ENCODE measurements around the gene TTC17. TPM values are rescaled to one million over a fixed set of nuclear protein-coding genes. Genes with fewer than 3 reads are reported as not detected.
"Not testable (repeated sequence)": the region's sequence is repeated elsewhere in the genome, so short reads cannot be mapped to it uniquely, and the experiment has no call there.

The TTC17 gene
- total RNA-seq, 1 experiment from 2014 or later: 80.1 TPM

GRCh38 chr11:43377389-43377788 is 18.7 kb downstream of the TTC17 start:
- in situ Hi-C loops (cut with HindIII; ENCODE audit: low pct_unique_long_range_greater_than_20kb, low sequenced_read_pairs): no loop called here
- DNase-seq (ENCODE audit: low read depth, low spot score): no peak

- DNase-seq (ENCODE audit: low read depth, low spot score): no peak
- in situ Hi-C loops (cut with HindIII; ENCODE audit: low pct_unique_long_range_greater_than_20kb, low sequenced_read_pairs): no loop called here
These were observed 20.2 kb downstream of the TTC17 start for GRCh38 chr11:43378897-43379296.

GRCh38 chr11:43381802-43382201 is 23.1 kb downstream of the TTC17 start:
- no peak for DNase-seq (ENCODE audit: low read depth, low spot score)
- in situ Hi-C loops (cut with HindIII; ENCODE audit: low pct_unique_long_range_greater_than_20kb, low sequenced_read_pairs): no loop called here

- in situ Hi-C loops (cut with HindIII; ENCODE audit: low pct_unique_long_range_greater_than_20kb, low sequenced_read_pairs): no loop called here
- DNase-seq (ENCODE audit: low read depth, low spot score): no peak
These were observed 23.9 kb downstream of the TTC17 start for GRCh38 chr11:43382614-43383013.

GRCh38 chr11:43384393-43384792 is 25.7 kb downstream of the TTC17 start:
- in situ Hi-C loops (cut with HindIII; ENCODE audit: low pct_unique_long_range_greater_than_20kb, low sequenced_read_pairs): no loop called here
- DNase-seq (ENCODE audit: low read depth, low spot score): no peak

- no peak for DNase-seq (ENCODE audit: low read depth, low spot score)
- in situ Hi-C loops (cut with HindIII; ENCODE audit: low pct_unique_long_range_greater_than_20kb, low sequenced_read_pairs): no loop called here
These were observed 34.0 kb downstream of the TTC17 start for GRCh38 chr11:43392713-43393112.

- in situ Hi-C loops (cut with HindIII; ENCODE audit: low pct_unique_long_range_greater_than_20kb, low sequenced_read_pairs): no loop called here
- DNase-seq (ENCODE audit: low read depth, low spot score): no peak
These were observed 35.1 kb downstream of the TTC17 start for GRCh38 chr11:43393765-43394355.

- no peak for DNase-seq (ENCODE audit: low read depth, low spot score)
- in situ Hi-C loops (cut with HindIII; ENCODE audit: low pct_unique_long_range_greater_than_20kb, low sequenced_read_pairs): no loop called here
These were observed 37.9 kb downstream of the TTC17 start for GRCh38 chr11:43396617-43397016.

GRCh38 chr11:43397251-43397650 is 38.5 kb downstream of the TTC17 start:
- in situ Hi-C loops (cut with HindIII; ENCODE audit: low pct_unique_long_range_greater_than_20kb, low sequenced_read_pairs): no loop called here

GRCh38 chr11:43399983-43400630 is 41.4 kb downstream of the TTC17 start:
- in situ Hi-C loops (cut with HindIII; ENCODE audit: low pct_unique_long_range_greater_than_20kb, low sequenced_read_pairs): no loop called here
- no peak for DNase-seq (ENCODE audit: low read depth, low spot score)

More at GRCh38 chr11:43397251-43397650, 38.5 kb downstream of the TTC17 start:
- no peak for DNase-seq (ENCODE audit: low read depth, low spot score)

- DNase-seq (ENCODE audit: low read depth, low spot score): no peak
- in situ Hi-C loops (cut with HindIII; ENCODE audit: low pct_unique_long_range_greater_than_20kb, low sequenced_read_pairs): no loop called here
These were observed 42.5 kb downstream of the TTC17 start for GRCh38 chr11:43401252-43401651.

GRCh38 chr11:43401811-43402210 is 43.1 kb downstream of the TTC17 start:
- DNase-seq (ENCODE audit: low read depth, low spot score); in situ Hi-C loops (cut with HindIII; ENCODE audit: low pct_unique_long_range_greater_than_20kb, low sequenced_read_pairs): not testable (repeated sequence)

- DNase-seq (ENCODE audit: low read depth, low spot score): no peak
- in situ Hi-C loops (cut with HindIII; ENCODE audit: low pct_unique_long_range_greater_than_20kb, low sequenced_read_pairs): no loop called here
These were observed 44.9 kb downstream of the TTC17 start for GRCh38 chr11:43403357-43404231.

- DNase-seq (ENCODE audit: low read depth, low spot score): no peak
- in situ Hi-C loops (cut with HindIII; ENCODE audit: low pct_unique_long_range_greater_than_20kb, low sequenced_read_pairs): no loop called here
These were observed 45.7 kb downstream of the TTC17 start for GRCh38 chr11:43404406-43404805.

- in situ Hi-C loops (cut with HindIII; ENCODE audit: low pct_unique_long_range_greater_than_20kb, low sequenced_read_pairs): no loop called here
- DNase-seq (ENCODE audit: low read depth, low spot score): no peak
These were observed 46.2 kb downstream of the TTC17 start for GRCh38 chr11:43404836-43405479.

- DNase-seq (ENCODE audit: low read depth, low spot score): no peak
- in situ Hi-C loops (cut with HindIII; ENCODE audit: low pct_unique_long_range_greater_than_20kb, low sequenced_read_pairs): no loop called here
These were observed 49.6 kb downstream of the TTC17 start for GRCh38 chr11:43408277-43408676.

- in situ Hi-C loops (cut with HindIII; ENCODE audit: low pct_unique_long_range_greater_than_20kb, low sequenced_read_pairs): no loop called here
- DNase-seq (ENCODE audit: low read depth, low spot score): no peak
These were observed 51.7 kb downstream of the TTC17 start for GRCh38 chr11:43410394-43410793.

GRCh38 chr11:43418197-43418596 is 59.5 kb downstream of the TTC17 start:
- in situ Hi-C loops (cut with HindIII; ENCODE audit: low pct_unique_long_range_greater_than_20kb, low sequenced_read_pairs): no loop called here
- DNase-seq (ENCODE audit: low read depth, low spot score): no peak

Data from SK-MEL-5 (cell line).